MCF 10A (cell line): Measurements from ENCODE around the gene EIF4G2. TPM values are rescaled to one million over a fixed set of nuclear protein-coding genes. Genes with fewer than 3 reads are reported as not detected.

Experiments
- BruUV-seq: library from RNA; stranded (reverse); fragments of 400-500 nt; replicated peaks from 2 replicates; lab custom pipeline; 2021; lab: Mats Ljungman, UMichigan
- CTCF ChIA-PET: fragments of 300-600 bp; sonication (Branson Sonifier 250); formaldehyde crosslinking; extraction: SDS; loops from one replicate; lab custom pipeline; 2021; ENCODE audit warnings: antibody characterized with exemption, inconsistent platforms; lab: Yijun Ruan, JAX
- POLR2A ChIA-PET: fragments of 300-600, 350-650 bp; sonication (Branson Sonifier 250); formaldehyde crosslinking; extraction: SDS; loops from one replicate; lab custom pipeline; 2020; ENCODE audit warnings: antibody characterized with exemption, inconsistent platforms; lab: Yijun Ruan, JAX
- DNase-seq: peaks from one replicate; pipeline ENCODE4 v3.0.0-alpha.2; 2018; ENCODE audit not compliant: unreplicated experiment
- H3K27ac Mint-ChIP-seq: one replicate; pipeline ENCODE4 v1.8.0; 2022; ENCODE audit warnings: mild to moderate bottlenecking, low read depth, mixed read lengths; ENCODE audit not compliant: unreplicated experiment
- H3K27me3 Mint-ChIP-seq: one replicate; pipeline ENCODE4 v1.8.0; 2022; ENCODE audit warnings: mixed read lengths; ENCODE audit not compliant: insufficient read depth, unreplicated experiment
- H3K36me3 Mint-ChIP-seq: one replicate; pipeline ENCODE4 v1.8.0; 2022; ENCODE audit warnings: mild to moderate bottlenecking, moderate library complexity, mixed read lengths; ENCODE audit not compliant: insufficient read depth, unreplicated experiment
- H3K4me1 Mint-ChIP-seq: one replicate; pipeline ENCODE4 v1.8.0; 2022; ENCODE audit warnings: mixed read lengths; ENCODE audit not compliant: insufficient read depth, unreplicated experiment
- H3K4me3 Mint-ChIP-seq: one replicate; pipeline ENCODE4 v1.8.0; 2022; ENCODE audit warnings: mild to moderate bottlenecking, moderate library complexity, mixed read lengths; ENCODE audit not compliant: unreplicated experiment
- H3K9me3 Mint-ChIP-seq: one replicate; pipeline ENCODE4 v1.8.0; 2022; ENCODE audit warnings: mixed read lengths; ENCODE audit not compliant: unreplicated experiment
- intact Hi-C: fragments of 100-400 bp; cut with micrococcal nuclease; formaldehyde crosslinking; loops from 2 replicates; pipeline ENCODE4 v1.14.1; 2022
- total RNA-seq: library from RNA; stranded (reverse); gene quantifications from 2 replicates; pipeline ENCODE4 v1.2.3, GENCODE V29; 2022
- TF ChIP-seq, protein P1 (sequence below): fragments of 200-600 bp; IDR thresholded peaks from one replicate; pipeline ENCODE4 v1.8.0; 2022; ENCODE audit warnings: antibody characterized with exemption, mild to moderate bottlenecking; ENCODE audit not compliant: unreplicated experiment

EIF4G2 gene
- total RNA-seq, 1 experiment from 2014 or later, result 817 TPM

GRCh38 chr11:10807493-10808234, 1.1 kb downstream of the EIF4G2 start:
- Mint-ChIP-seq H3K36me3 (peaks cover 64% of the 10 kb centered on the region), H3K27me3 (no peaks in the 10 kb centered on the region), H3K9me3 (no peaks in the 10 kb centered on the region), H3K4me3 (peak overlapping the region; percentile 89), H3K27ac (peak overlapping the region; percentile 97), H3K4me1 (peaks cover 4% of the 10 kb centered on the region)
- TF ChIP-seq, protein P1, sequence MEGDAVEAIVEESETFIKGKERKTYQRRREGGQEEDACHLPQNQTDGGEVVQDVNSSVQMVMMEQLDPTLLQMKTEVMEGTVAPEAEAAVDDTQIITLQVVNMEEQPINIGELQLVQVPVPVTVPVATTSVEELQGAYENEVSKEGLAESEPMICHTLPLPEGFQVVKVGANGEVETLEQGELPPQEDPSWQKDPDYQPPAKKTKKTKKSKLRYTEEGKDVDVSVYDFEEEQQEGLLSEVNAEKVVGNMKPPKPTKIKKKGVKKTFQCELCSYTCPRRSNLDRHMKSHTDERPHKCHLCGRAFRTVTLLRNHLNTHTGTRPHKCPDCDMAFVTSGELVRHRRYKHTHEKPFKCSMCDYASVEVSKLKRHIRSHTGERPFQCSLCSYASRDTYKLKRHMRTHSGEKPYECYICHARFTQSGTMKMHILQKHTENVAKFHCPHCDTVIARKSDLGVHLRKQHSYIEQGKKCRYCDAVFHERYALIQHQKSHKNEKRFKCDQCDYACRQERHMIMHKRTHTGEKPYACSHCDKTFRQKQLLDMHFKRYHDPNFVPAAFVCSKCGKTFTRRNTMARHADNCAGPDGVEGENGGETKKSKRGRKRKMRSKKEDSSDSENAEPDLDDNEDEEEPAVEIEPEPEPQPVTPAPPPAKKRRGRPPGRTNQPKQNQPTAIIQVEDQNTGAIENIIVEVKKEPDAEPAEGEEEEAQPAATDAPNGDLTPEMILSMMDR, result no peak
- ChIA-PET CTCF (interaction anchor here (0.6 to 1.0 kb wide), 4 partner anchors 15 to 750 kb away, joined by 3 read pairs; no protein-coding TSS in a partner anchor), POLR2A (interaction anchor here (0.8 to 5.3 kb wide), 23 partner anchors 10 to 1239 kb away, joined by 3 to 301 read pairs (median 6); partner anchors contain the start of genes ADM, CTR9, SBF2 and ZBED5)
- peak; percentile 49 for DNase-seq
- no TSS peak for BruUV-seq
- intact Hi-C loops, result loop anchor here (1.0 to 2.0 kb wide), 3 partner anchors 51 to 123 kb away; partner anchors contain the start of gene ZBED5

- ChIA-PET CTCF (interaction anchor here (0.5 to 3.9 kb wide), 3 partner anchors 14 to 116 kb away, joined by 3 to 31 read pairs (median 4); no protein-coding TSS in a partner anchor), POLR2A (interaction anchor here (0.6 to 3.3 kb wide), 5 partner anchors 10 to 331 kb away, joined by 4 to 18 read pairs (median 4); partner anchors contain the start of gene ZBED5)
- no peaks in the 10 kb centered on the region for H3K9me3 Mint-ChIP-seq
- no peak overlapping the region for H3K27ac Mint-ChIP-seq
- no peaks in the 10 kb centered on the region for H3K27me3 Mint-ChIP-seq
- H3K4me1 Mint-ChIP-seq, result peaks cover 9% of the 10 kb centered on the region
- intact Hi-C loops, result no loop called here
- no peak for DNase-seq
- BruUV-seq, result no TSS peak
- peak overlapping the region; percentile 89 for H3K4me3 Mint-ChIP-seq
- TF ChIP-seq, protein P1, result no peak
- peaks cover 78% of the 10 kb centered on the region for H3K36me3 Mint-ChIP-seq
Measured at GRCh38 chr11:10806206-10806605, 2.5 kb downstream of the EIF4G2 start.

DNA sequence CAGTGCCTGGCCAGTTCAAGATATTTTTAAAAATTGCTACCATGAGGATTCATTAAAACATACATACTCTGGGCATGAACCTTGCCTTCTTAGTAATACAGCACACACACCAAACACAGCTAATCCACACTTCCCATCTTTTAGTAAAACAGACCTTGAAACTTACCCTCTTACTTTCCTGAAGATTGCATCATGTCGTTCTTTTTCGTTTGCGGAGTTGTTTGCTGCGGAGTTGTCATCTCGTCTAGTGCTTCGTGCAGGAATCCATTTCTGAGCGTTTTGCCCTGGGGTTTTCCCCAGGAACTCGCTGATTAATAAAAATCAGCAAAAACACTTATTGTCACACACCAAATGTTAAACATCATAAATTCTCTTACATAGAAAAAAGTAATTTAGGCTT, 3.0 kb downstream of the EIF4G2 start:
- H3K27me3 Mint-ChIP-seq, result no peaks in the 10 kb centered on the region
- H3K4me1 Mint-ChIP-seq, result peaks cover 9% of the 10 kb centered on the region
- intact Hi-C loops, result no loop called here
- TF ChIP-seq, protein P1, result no peak
- ChIA-PET POLR2A (interaction anchor here (0.6 to 3.3 kb wide), 5 partner anchors 8 to 128 kb away, joined by 3 to 18 read pairs (median 5); partner anchors contain the start of gene ZBED5), CTCF (interaction anchor here (1.4 to 3.9 kb wide), 2 partner anchors 13 to 35 kb away, joined by 4 to 31 read pairs; no protein-coding TSS in a partner anchor)
- H3K27ac Mint-ChIP-seq, result no peak overlapping the region
- BruUV-seq, result no TSS peak
- peaks cover 83% of the 10 kb centered on the region for H3K36me3 Mint-ChIP-seq
- no peak for DNase-seq
- H3K4me3 Mint-ChIP-seq, result peak overlapping the region; percentile 89
- no peaks in the 10 kb centered on the region for H3K9me3 Mint-ChIP-seq

DNA sequence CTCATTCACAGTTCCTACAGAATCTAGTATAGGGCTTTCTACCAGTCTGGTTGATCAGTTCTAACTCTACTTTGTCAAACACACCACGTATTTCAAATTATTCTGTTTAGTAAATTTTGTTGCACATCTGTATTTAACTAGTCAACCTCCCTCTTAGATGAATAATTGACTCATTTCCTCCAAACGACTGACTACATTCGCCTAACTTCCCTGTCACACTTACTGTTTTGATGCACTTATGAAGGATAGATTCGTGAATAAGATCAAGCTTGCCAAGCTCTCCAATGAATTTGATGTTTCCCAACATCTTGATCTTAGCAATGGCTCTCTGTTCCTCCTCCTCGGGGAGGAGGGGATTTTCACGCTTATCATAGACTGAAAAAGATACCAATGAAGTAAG, 5.0 kb downstream of the EIF4G2 start:
- TF ChIP-seq, protein P1, result no peak
- Mint-ChIP-seq H3K4me1 (peaks cover 4% of the 10 kb centered on the region), H3K4me3 (no peak overlapping the region), H3K9me3 (no peaks in the 10 kb centered on the region), H3K27me3 (no peaks in the 10 kb centered on the region), H3K27ac (no peak overlapping the region), H3K36me3 (peaks cover 98% of the 10 kb centered on the region)
- ChIA-PET POLR2A (interaction anchor here (0.7 to 3.3 kb wide), 7 partner anchors 10 to 96 kb away, joined by 3 to 18 read pairs (median 3); partner anchors contain the start of genes CTR9 and ZBED5), CTCF (interaction anchor here (0.7 to 3.9 kb wide), 6 partner anchors 11 to 1041 kb away, joined by 3 to 31 read pairs (median 4); no protein-coding TSS in a partner anchor)
- intact Hi-C loops, result no loop called here
- no peak for DNase-seq
- no TSS peak for BruUV-seq
